HS-5 (cell line): ENCODE results near the gene CCP110.

Source experiments
- DNase-seq: peaks from one replicate; pipeline ENCODE4 v3.0.0-alpha.2; 2012; ENCODE audit warnings: low read depth

Gene CCP110

DNA sequence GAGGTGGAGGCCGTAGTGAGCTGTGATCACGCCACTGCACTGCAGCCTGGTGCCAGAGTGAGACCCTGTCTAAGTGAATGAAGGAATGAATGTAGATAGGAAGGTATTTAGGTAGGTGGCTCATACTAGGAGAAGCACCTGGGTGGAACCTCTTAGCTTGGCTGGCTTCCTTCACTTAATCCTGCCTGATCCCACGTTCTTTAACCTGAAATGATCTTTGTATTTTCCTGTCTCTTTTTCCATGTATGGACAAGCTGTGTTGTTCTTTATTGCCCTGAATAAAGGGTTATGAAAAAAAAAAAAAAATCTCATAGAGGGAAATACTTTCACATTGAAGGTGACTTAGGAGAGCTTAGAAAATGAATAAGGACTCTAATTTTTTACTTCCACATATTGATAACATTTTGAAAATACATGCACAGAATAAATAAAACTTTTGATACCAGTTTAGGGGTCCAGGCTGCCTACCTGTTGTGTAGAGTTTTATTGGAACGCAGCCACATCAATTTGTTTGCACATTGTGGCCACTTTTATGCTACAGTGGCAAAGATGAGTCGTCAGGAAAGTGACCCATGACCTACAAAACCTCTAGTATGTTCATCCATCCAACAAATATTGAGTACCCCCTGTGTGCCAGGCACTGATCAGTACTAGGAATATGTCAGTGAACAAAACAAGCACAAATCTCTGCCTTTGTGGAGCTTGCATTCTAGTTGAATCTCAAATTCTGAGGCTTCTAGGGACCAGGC is 76.4 kb downstream of the CCP110 start:
- DNase-seq, result no peak

DNA sequence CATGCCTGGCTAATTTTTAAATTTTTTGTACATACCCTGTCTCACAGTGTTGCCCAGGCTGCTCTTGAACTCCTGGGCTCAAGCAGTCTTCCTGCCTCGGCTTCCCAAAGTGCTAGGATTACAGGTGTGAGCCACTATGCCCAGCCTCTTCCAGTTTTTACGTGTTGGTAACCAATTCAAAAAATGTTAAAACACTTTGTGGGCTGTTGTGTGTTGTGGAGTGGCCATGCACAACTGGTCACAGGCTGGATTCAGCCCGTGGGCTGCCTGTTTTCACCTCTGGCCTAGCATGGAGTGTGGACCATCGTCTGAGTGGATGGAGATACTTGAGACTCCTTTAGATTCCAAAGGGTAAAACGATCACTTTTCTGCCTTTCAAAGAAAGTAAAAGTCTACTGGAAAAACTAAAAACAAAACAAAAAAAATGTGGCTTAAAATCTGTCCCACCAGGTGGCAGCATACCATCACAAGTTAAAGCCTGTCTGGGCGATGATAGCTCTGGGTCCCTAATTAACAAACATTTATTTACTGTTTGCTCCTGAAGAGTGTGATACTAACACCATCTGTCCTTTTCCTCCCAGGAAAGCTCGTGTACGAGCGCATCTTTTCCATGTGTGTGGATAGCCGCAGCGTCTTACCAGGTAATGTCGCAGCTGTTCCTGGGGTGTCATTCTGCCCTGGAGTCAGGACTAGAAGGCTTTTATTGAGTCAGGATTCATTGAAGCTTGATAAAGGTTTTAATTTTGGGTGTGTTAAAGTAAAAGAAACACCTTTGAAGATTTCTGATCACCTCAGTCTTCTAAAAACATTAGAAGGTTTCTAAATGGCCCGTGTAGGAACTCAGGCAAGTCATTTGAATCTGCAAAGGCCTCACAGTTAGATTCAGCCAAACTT is 77.6 kb downstream of the CCP110 start:
- peak; percentile 18 for DNase-seq
